IMR-90 (cell line): Measurements from ENCODE around the gene GPR39. TPM values are rescaled to one million over a fixed set of nuclear protein-coding genes. Genes with fewer than 3 reads are reported as not detected.

ENCODE experiments used
- ATAC-seq: fragments of 200-7000 bp; cut with Tn5 transposase; 2 replicates; pipeline ENCODE4 v1.9.1; 2020; ENCODE audit warnings: low read depth, mild to moderate bottlenecking, moderate library complexity
- BruUV-seq: library from RNA; stranded (reverse); fragments of 400-500 nt; replicated peaks from 2 replicates; lab custom pipeline; 2021; lab: Mats Ljungman, UMichigan
- CTCF ChIA-PET: fragments of 300-600 bp; formaldehyde crosslinking; extraction: SDS; loops from one replicate; lab custom pipeline; 2021; ENCODE audit warnings: antibody characterized with exemption; lab: Yijun Ruan, JAX
- POLR2A ChIA-PET: fragments of 300-600 bp; sonication (Branson Sonifier 250); formaldehyde crosslinking; loops from one replicate; lab custom pipeline; 2022; ENCODE audit warnings: antibody characterized with exemption; ENCODE audit not compliant: unreplicated experiment; lab: Charles Lee
- DNase-seq: peaks from one replicate; pipeline ENCODE4 v3.0.0; 2013
- H2AFZ ChIP-seq: replicated peaks from 2 replicates; pipeline ENCODE3; 2013; ENCODE audit warnings: low read length, mild to moderate bottlenecking; ENCODE audit not compliant: poor library complexity
- H2AK5ac ChIP-seq: 2 replicates; pipeline ENCODE4 v1.6.1; 2013; ENCODE audit warnings: low read depth, low read length, inconsistent platforms
- H2AK9ac ChIP-seq: replicated peaks from 2 replicates; pipeline ENCODE3; 2013; ENCODE audit warnings: mild to moderate bottlenecking, low read depth, low read length, moderate library complexity; ENCODE audit not compliant: poor library complexity
- H2BK120ac ChIP-seq: 2 replicates; pipeline ENCODE4 v1.6.1; 2013; ENCODE audit warnings: low read depth, low read length, inconsistent platforms
- H2BK15ac ChIP-seq: 3 replicates; pipeline ENCODE4 v1.6.1; 2013; ENCODE audit warnings: low read depth, low read length, inconsistent platforms
- H2BK20ac ChIP-seq: 2 replicates; pipeline ENCODE4 v1.6.1; 2013; ENCODE audit warnings: low read depth, mild to moderate bottlenecking, inconsistent platforms, low read length, moderate library complexity
- H2BK5ac ChIP-seq: 2 replicates; pipeline ENCODE4 v1.6.1; 2013; ENCODE audit warnings: mild to moderate bottlenecking, low read depth, low read length, inconsistent platforms; ENCODE audit not compliant: poor library complexity, severe bottlenecking
- H3K14ac ChIP-seq: replicated peaks from 2 replicates; pipeline ENCODE4 v1.6.1; 2013; ENCODE audit warnings: low read depth, low read length, inconsistent platforms
- H3K18ac ChIP-seq: 2 replicates; pipeline ENCODE4 v1.6.1; 2013; ENCODE audit warnings: low read depth, low read length, control low read depth
- H3K23ac ChIP-seq: 2 replicates; pipeline ENCODE4 v1.6.1; 2013; ENCODE audit warnings: low read depth, low read length, inconsistent platforms
- H3K27ac ChIP-seq: 2 replicates; pipeline ENCODE4 v1.5.1; 2013; ENCODE audit warnings: mild to moderate bottlenecking, control low read depth, low read length; ENCODE audit not compliant: insufficient read depth
- H3K27me3 ChIP-seq: 2 replicates; pipeline ENCODE4 v1.6.1; 2013; ENCODE audit warnings: low read length; ENCODE audit not compliant: control insufficient read depth, insufficient read depth
- H3K36me3 ChIP-seq: 2 replicates; pipeline ENCODE4 v1.6.1; 2013; ENCODE audit warnings: low read length, mixed read lengths; ENCODE audit not compliant: control insufficient read depth, insufficient read depth
- H3K4ac ChIP-seq: 2 replicates; pipeline ENCODE4 v1.6.1; 2013; ENCODE audit warnings: low read depth, low read length, inconsistent platforms
- H3K4me1 ChIP-seq: 2 replicates; pipeline ENCODE4 v1.6.1; 2013; ENCODE audit warnings: low read length, mixed read lengths; ENCODE audit not compliant: control insufficient read depth, insufficient read depth
- H3K4me2 ChIP-seq: 2 replicates; pipeline ENCODE4 v1.6.1; 2013; ENCODE audit warnings: low read depth, mild to moderate bottlenecking, control low read depth, low read length, moderate library complexity
- H3K4me3 ChIP-seq: 2 replicates; pipeline ENCODE4 v1.5.1; 2013; ENCODE audit warnings: low read depth, mild to moderate bottlenecking, control low read depth, low read length, moderate library complexity; ENCODE audit not compliant: insufficient read depth
- H3K56ac ChIP-seq: 2 replicates; pipeline ENCODE4 v1.6.1; 2013; ENCODE audit warnings: low read length, inconsistent platforms; ENCODE audit not compliant: insufficient read depth; ENCODE audit errors: extremely low read depth
- H3K79me1 ChIP-seq, 2 experiments: 2 replicates each; pipeline ENCODE4 v1.6.1; 2013; ENCODE audit warnings: low read length in 2 of 2, inconsistent platforms in 1 of 2, low read depth in 1 of 2
- H3K9ac ChIP-seq: 2 replicates; pipeline ENCODE4 v1.6.1; 2013; ENCODE audit warnings: low read depth, low read length, control low read depth
- H3K9me1 ChIP-seq: 2 replicates; pipeline ENCODE4 v1.6.1; 2013; ENCODE audit warnings: low read length, inconsistent platforms; ENCODE audit not compliant: insufficient read depth
- H3K9me3 ChIP-seq: 2 replicates; pipeline ENCODE4 v1.6.1; 2013; ENCODE audit warnings: low read length; ENCODE audit not compliant: control insufficient read depth, insufficient read depth
- H4K20me1 ChIP-seq: 2 replicates; pipeline ENCODE4 v1.6.1; 2013; ENCODE audit warnings: low read length, inconsistent platforms; ENCODE audit not compliant: insufficient read depth
- H4K5ac ChIP-seq: 2 replicates; pipeline ENCODE4 v1.6.1; 2013; ENCODE audit warnings: mild to moderate bottlenecking, low read depth, low read length, control low read depth
- H4K8ac ChIP-seq, 2 experiments: 2 replicates each; pipeline ENCODE4 v1.6.1; 2013; ENCODE audit warnings: low read depth in 2 of 2, low read length in 2 of 2, control low read depth in 1 of 2, inconsistent platforms in 1 of 2
- H4K91ac ChIP-seq: 2 replicates; pipeline ENCODE4 v1.6.1; 2013; ENCODE audit warnings: low read depth, low read length, inconsistent platforms; ENCODE audit not compliant: insufficient read depth
- CEBPB ChIP-seq: IDR thresholded peaks from 2 replicates; pipeline ENCODE4 v1.6.1; 2012; ENCODE audit warnings: low read depth, low read length, improper control_type of control experiment
- WGBS, 2 experiments: methylation state at CpG; one replicate each; pipeline versions ENCODE4 v1.1.5 to v1.1.7; 2013; ENCODE audit warnings: missing lambda C conversion rate in 2 of 2; ENCODE audit not compliant: insufficient read length in 1 of 2; ENCODE audit errors: extremely low coverage in 2 of 2; 5-methylcytosine and 5-hydroxymethylcytosine counted together
- dilution Hi-C: fragments of 300-500 bp; cut with HindIII; formaldehyde crosslinking; loops from one replicate; pipeline ENCODE4 v1.14.3; 2018; ENCODE audit warnings: low sequenced_read_pairs; ENCODE audit not compliant: unreplicated experiment
- in situ Hi-C: fragments of 300-500 bp; cut with MboI; formaldehyde crosslinking; loops from 3 replicates; pipeline ENCODE4 v1.14.3; 2019; ENCODE audit warnings: low sequenced_read_pairs, inconsistent platforms, mixed read lengths
- intact Hi-C: fragments of 100-400 bp; cut with micrococcal nuclease; formaldehyde crosslinking; loops from 2 replicates; pipeline ENCODE4 v1.10.0; 2022
- polyA plus RNA-seq, 3 experiments: library from polyadenylated mRNA; depleted of rRNA; stranded (reverse); fragments of >200 nt; gene quantifications; 2 replicates each; pipeline ENCODE4 v1.2.3, GENCODE V29; 2012; ENCODE audit warnings: low replicate concordance in 1 of 3
- total RNA-seq: library from RNA; depleted of rRNA; stranded (reverse); fragments of >200 nt; gene quantifications from 2 replicates; pipeline ENCODE4 v1.2.3, GENCODE V29; 2012
- TF ChIP-seq, protein P1 (sequence below): conservative IDR thresholded peaks from 2 replicates; pipeline ENCODE4 v1.5.1; 2012; ENCODE audit warnings: mild to moderate bottlenecking, low read depth, low read length, improper control_type of control experiment

GPR39 gene
- total and polyA plus RNA-seq, 2 of the 4 experiments (the other 2 are of a cell fraction), result 4.4 to 9.0 TPM

DNA sequence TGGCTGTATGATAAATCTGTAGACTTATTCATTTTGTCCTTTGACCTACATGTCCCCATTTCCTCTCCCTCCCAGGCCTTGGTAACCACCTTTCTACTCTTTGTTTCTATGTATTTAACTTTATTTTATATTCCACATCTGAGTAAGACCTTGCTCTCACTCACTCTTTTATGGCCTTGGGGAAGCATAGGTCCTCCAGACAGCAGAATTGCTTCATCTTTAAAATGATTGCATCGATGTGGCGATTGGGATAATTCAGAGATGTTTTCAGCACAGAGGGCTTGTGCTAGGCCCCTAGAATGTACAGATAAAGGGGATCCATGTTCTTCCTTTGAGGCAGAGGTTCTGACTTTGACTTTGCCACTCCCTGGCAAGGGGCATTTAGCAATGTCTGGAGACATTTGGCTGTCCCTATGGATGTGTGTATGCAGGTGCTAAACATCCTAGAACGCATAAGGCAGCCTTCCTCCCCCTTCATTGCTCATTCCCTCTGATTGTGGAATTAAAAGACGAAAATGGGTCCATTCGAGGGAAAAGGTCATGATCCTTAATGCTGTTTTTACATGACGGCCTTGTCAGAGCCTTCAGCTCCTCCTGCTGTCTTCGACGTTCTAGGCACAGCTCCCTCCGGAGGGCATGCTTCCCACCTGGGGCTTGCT, 1.2 kb upstream of the GPR39 start:
- 25% methylated on average over 4 of the region's 9 CpGs; no CpG with 5 or more reads in 1 of the 2 experiments for WGBS, 2 experiments
- Histone ChIP-seq H3K27me3 (no peaks in the 10 kb centered on the region), H3K9ac (peak overlapping the region; percentile 49), H4K91ac (peak overlapping the region; percentile 90), H2AK5ac (peak overlapping the region; percentile 94), H2BK20ac (peak overlapping the region; percentile 64), H2BK120ac (peak overlapping the region; percentile 99), H3K4me1 (peaks cover 8% of the 10 kb centered on the region), H3K56ac (peak overlapping the region; percentile 8; the same call in 1 of the 2 replicates), H2BK5ac (peak overlapping the region; percentile 94), H3K14ac (peak overlapping the region; percentile 64), H4K5ac (peak overlapping the region; percentile 33), H4K8ac (peak overlapping the region; percentile 77 to 94; a peak in 3 of 4 replicates), H3K9me1 (peaks cover 11% of the 10 kb centered on the region), H2AFZ (peak overlapping the region; percentile 97), H2AK9ac (peak overlapping the region; percentile 87), H2BK15ac (peak overlapping the region; percentile 61; the same call in 2 of the 3 replicates), H3K4me3 (peak overlapping the region; percentile 59), H4K20me1 (no peaks in the 10 kb centered on the region), H3K9me3 (no peaks in the 10 kb centered on the region), H3K4ac (peak overlapping the region; percentile 95), H3K18ac (peak overlapping the region; percentile 65), H3K79me1 (peaks cover 0 to 6% of the 10 kb centered on the region in 2 experiments; a peak in 3 of 4 replicates), H3K27ac (peak overlapping the region; percentile 81), H3K23ac (peak overlapping the region; percentile 72), H3K36me3 (no peaks in the 10 kb centered on the region), H3K4me2 (peak overlapping the region; percentile 70)
- CTCF ChIA-PET, result interaction anchor here (0.5 to 1.2 kb wide), 3 partner anchors 9 to 1145 kb away, joined by 3 to 5 read pairs (median 3); no protein-coding TSS in a partner anchor
- intact Hi-C loops (loop anchor here (5.0 kb wide), 1 partner anchor 58 kb away; no protein-coding TSS in a partner anchor), dilution Hi-C loops (no loop called here), in situ Hi-C loops (no loop called here)
- no TSS peak for BruUV-seq
- DNase-seq (peak; percentile 27), ATAC-seq (peak; percentile 1; the same call in 1 of the 2 replicates)
- POLR2A ChIA-PET, result no interaction called here
- peak; percentile 80 for TF ChIP-seq CEBPB
- TF ChIP-seq, protein P1, sequence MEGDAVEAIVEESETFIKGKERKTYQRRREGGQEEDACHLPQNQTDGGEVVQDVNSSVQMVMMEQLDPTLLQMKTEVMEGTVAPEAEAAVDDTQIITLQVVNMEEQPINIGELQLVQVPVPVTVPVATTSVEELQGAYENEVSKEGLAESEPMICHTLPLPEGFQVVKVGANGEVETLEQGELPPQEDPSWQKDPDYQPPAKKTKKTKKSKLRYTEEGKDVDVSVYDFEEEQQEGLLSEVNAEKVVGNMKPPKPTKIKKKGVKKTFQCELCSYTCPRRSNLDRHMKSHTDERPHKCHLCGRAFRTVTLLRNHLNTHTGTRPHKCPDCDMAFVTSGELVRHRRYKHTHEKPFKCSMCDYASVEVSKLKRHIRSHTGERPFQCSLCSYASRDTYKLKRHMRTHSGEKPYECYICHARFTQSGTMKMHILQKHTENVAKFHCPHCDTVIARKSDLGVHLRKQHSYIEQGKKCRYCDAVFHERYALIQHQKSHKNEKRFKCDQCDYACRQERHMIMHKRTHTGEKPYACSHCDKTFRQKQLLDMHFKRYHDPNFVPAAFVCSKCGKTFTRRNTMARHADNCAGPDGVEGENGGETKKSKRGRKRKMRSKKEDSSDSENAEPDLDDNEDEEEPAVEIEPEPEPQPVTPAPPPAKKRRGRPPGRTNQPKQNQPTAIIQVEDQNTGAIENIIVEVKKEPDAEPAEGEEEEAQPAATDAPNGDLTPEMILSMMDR, result no peak
